GM12892 (cell line): ENCODE data around the gene PDLIM7.

Experiments used
- POLR2A ChIP-seq: IDR thresholded peaks from 2 replicates; pipeline ENCODE4 v1.6.1; 2011; ENCODE audit warnings: low read depth, low read length, control low read depth
- POLR2AphosphoS5 ChIP-seq: IDR thresholded peaks from 2 replicates; pipeline ENCODE4 v1.6.1; 2011; ENCODE audit warnings: low read depth, low read length, control low read depth
- TAF1 ChIP-seq: IDR thresholded peaks from 2 replicates; pipeline ENCODE4 v1.6.1; 2011; ENCODE audit warnings: low read depth, mild to moderate bottlenecking, control low read depth, low read length, borderline replicate concordance

DNA sequence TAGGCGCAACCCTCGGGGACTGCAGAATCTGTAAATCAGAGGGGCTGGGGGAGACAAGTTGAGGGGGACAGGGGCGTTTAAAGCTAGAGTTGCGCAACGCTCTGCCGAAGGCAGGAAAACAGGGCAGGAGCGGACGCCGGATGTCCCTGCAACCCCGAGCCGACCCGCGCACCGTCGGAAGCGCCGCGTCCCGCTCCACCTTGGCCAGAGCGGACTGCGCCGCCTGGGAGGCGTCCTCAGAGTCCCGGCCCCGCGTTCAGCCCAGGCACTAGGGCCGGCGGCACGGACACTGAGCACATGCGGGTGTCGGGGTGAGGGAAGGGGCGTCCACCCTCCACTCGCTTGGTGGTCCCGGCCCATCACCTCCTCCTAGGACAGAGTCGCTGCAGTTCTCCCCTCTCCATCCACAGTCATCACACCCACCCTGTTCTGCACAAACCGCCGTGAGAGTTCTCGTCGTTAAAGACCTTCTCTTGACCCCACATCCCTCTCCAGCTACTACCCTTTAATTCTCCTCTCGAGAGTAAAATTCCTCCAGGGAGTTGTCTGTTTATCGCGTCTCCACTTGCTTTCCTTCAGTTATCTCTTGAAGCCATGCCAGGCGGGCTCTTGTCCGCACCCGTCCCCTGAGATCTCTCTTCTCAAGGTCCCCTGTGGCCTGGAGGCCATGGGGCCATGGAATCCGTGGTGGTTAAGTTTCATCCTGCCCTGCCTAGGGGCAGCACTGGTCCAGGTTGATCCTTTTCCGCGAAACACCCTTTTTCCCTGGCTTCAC is 796 bp upstream of the PDLIM7 start:
- TF ChIP-seq POLR2AphosphoS5 (no peak), TAF1 (no peak), POLR2A (no peak)
